Stimulated activated CD4-positive, alpha-beta T cell treated with anti-CD3 and anti-CD28 coated beads, Interleukin-2, amount 100 ng/mL, for 24 hours (primary cell): ENCODE data around the gene DKC1.
"Not testable (repeated sequence)": the region's sequence is repeated elsewhere in the genome, so short reads cannot be mapped to it uniquely, and the experiment has no call there.

Source experiments
- DNase-seq, 2 donors: peaks; one replicate each; pipeline ENCODE4 v3.0.0-alpha.2; 2020

DKC1 gene

DNA sequence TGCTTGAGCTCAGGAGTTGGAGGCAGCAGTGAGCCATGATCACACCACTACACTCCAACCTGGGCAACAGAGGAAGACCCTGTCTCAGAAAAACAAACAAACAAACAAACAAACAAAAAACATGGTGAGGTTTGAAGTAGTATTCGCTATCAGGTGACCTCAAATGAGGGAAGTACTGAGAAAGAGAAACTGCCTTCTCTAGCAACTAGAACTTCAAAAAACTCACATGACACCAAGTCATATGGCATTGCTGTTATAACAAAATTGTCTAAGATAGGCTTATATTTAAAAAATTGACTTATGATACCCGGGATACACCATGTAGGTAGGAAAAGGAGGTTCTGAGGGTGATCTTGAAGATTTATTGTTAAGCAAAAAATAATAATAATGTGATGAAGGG is 32.4 kb downstream of the DKC1 start:
- DNase-seq = no peak

DNA sequence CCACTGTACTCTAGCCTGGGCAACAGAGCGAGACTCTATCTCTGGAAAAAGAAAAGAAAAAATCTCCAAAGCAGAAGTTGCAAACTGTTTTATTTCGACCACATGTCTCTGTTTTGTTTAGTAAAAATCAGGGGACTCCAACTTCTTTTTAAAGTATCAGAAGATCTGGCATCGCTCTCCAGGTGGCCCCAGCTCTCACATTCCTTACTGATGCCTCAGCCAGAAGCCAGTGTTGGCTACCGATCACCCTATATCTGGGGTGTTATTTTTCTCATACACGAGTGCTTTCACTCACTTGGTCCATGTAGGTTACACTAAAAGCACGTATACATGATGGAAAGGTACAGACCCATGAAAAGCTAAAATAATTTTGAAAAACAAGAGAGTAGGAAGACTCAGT is 34.3 kb downstream of the DKC1 start:
- no peak for DNase-seq

DNA sequence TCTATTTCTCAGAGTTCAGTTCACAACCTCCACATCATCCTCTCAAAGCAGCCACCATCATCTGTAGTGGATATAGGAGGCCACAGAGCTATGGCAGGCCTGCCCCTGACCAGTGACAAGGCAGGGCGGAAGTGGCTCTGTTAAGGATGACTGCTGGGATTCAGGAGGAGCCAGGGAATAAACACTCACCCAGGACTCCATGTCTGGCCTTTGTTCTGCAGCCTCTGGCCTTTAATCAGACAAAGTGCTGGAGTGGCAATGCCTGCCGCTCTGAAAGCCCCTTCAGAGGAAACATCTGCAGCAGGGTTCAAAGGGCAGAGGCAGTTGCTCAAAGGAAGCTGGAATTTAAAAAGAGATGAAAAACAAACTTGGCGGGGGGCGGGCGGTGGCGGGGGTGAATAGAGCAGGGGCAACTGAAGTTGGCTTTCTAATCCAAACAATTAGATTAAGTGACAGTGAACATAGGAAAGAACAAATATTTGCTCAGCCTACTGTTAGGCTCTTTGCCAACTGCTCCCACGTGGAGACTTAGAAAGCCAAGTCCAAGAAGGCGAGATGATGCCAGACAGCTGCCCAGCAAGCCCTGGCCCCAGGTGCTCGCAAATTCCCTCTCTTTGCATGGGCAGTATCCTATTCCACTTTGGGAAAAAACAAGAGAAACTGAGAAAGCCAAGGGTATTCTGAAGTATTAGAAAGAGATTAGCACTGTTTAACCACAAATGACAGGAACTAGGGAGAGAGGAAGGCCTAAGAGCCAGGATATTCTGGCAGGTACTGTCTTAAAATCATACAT is 37.1 kb downstream of the DKC1 start:
- no peak for DNase-seq

DNA sequence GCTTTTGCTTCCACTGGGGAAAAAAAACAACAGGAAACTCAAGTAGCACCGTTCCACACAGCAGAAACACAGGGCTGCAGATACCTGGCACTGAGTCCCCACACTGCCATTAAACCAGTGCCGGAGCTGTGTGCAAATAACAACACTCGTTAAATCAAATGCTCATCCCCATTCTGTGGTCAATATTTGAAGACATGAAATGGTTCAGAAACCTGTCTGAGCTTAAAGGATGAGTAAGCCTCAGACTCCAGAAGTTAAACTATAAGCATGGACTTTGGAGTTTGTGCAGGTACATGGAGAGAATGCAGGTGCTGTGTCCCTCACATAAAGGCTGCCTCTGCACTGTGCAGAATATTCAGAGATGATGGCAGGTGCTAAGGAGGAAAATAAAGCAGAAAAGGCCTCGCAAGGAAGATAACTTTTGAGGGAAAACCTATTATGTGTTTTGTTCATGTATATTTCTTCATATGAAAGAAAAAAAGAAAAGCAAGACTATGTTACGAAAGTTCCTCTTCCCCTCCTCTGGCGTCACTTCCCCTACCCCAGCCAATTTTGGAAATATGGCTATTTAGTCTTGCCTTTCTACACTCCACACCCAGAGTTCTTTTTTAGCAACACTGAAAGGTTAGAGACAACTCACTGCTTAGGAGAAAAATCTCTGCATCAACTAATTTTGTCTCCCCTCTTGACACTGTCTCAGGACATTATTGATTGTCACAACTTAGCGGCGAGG is 38.0 kb downstream of the DKC1 start:
- DNase-seq = no peak

DNA sequence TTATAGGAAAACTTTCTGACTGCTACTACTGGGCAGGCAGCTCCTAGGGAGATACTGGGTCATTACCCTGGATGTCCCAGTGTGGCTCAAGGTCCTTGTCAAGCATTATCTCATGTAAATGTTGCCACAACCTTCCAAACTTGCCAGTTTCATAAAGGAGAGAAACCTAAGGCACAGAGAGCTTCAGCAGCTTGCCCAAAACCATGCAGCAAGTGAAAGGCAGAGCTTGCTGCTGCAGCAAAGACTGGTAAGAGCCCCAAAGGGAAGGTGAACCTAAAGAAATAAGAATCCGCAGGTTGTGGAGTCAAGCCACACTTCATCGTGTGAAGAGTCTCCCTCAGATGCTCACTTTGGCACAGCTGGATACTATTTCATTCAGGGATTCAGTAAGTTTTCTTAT is 40.3 kb downstream of the DKC1 start:
- DNase-seq = no peak

DNA sequence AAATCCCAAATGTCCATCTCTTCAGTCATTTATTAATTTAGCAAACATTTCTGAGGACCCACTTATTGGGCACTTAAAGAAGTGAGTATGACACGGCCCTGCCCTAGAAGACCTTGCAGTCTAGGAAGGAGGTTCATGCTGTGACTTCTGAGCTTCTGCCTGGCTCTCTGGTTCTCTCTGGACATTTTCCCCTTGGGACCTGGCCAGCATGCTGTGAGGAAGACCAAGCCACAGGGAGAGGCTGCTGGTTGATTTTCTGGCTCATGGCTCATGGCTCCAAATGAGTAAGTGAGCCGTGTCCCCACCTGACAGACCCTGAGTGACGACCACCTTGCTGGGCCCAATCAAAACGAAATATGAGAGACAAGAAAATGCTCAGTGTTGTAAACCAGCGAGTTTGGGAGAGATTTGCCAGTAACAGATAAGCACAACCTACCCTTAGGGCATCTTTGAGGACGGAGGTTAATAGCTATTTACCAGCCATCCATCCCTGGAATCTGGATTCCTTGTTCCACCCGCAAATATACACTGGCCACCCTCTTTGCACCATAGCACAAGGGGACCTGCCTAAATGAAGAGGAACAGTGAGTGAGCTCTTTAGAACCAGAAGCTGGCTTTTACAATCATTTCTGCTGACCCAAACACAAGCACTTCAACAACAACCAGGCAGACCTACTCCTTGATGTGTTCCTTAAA is 41.7 kb downstream of the DKC1 start:
- no peak for DNase-seq

DNA sequence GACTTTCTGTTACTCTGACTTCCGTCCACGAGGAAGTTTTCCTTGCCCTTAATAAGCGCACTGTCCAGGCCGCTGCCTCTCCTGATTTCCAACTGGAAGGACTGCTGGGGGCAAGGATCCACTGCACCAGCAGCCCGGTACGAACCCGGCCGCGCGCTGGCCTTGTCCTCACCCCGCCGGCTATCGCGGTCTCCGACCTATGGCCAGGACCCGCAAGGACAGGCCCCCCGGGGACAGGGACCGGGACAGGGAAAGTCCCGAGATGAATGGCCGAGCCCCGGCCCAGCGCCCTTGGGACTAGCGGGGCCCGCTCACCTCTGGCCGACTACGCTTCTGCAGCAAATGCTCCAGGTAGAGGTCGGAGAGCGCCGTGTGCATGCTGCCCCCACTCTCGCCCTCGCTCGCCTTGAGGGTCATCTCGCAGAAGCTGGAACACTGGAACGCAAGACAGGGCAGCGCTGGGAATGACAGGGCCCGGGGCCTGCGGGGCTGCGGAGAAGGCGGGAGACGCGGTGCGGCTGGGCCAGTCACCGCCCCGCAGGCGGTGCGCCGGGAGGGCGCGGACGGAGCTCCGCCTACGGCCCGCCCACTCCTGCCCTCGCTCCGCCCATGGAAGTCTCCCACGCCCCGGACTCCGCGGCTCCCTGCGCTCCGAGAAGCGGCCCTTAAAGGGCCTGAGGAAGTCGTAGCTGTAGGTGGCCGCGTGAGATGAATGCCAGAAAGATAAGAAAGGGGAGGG is 42.5 kb downstream of the DKC1 start, which contains the start of gene MPP1:
Gene MPP1, minus strand, starts transcription at position 529 of the 739 bp plus-strand sequence. Its CDS starts 112 bp downstream, at position 417.
- peak; percentile 71 to 80 for DNase-seq

DNA sequence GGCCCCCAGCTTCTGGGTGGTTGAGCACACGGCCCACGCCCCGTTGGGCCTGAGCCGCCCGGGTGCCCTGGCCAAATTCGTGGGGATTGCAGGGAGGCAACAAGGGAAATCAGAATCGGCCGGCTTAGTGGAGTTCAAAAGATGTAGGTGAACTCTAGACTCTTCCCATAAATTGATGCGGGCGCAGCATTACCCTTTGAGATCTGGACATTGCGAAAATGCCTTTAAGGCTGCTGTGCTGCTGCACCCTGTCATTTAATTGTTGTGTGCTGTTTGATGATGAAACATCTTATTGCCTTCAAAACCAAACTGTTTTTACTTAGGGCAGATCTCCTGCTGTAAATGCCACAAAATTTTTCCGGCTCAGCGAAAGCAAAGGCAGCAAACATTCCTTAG is 43.0 kb downstream of the DKC1 start:
- DNase-seq = no peak

DNA sequence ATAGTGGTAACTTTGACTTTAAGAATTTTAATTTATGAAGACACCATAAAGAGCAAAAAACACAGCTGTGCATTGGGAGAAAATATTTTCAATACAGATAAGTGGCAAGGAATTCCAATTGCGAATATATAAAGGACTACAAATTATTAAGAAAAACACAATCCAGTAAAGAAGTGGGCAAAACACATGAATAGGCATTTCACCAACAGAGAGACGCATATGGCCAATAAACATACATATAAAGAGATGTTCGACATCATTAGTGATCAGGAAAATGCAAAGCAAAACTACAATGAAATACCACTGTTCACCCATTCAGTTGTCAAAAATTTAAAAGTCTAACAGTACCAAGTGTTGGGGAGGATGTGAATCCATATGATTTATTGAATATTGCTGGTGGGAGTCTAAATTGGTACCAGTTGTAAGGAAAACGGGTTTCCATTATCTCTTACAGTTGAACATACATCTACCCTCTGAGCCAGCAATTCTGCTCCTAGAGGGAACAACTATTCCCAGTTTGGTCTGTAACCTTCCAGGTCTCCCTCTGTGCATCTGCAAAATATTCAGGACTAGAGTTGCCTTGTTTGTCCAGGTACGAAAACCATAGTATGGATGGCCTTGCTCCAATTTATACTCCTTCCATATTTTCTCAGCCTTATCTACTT is 44.3 kb downstream of the DKC1 start:
- no peak for DNase-seq

DNA sequence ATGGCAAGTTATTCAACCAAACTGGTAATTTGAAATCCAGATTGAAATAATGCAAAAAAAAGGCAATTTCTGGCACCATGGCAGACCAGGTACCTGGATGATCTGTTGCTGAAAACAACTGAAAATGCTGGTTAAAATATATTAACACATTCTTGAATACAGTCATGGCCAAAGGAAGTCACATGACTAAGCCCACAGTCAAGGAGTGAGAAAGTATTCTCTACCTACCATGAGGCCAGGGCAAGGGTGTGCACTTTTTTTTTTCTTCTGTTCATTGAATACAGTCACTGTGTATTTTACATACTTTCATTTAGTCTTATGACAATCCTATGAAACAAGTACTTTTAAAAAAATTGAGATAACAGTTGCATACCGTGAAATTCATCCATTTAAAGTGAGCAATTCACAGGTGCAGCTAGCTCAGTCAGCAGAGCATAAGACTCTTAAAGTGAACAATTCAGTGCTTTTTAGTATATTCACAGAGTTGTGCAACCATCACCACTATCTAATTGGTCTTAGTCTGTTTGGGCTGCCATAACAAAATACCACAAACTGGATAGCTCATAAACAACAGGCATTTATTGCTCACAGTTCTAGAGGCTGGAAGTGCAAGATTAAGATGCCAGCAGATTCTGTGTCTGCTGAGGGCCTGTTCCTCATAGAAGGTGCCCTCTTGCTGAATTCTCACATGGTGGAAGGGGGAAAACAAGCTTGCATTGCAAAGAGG is 47.4 kb downstream of the DKC1 start:
- DNase-seq = no peak

DNA sequence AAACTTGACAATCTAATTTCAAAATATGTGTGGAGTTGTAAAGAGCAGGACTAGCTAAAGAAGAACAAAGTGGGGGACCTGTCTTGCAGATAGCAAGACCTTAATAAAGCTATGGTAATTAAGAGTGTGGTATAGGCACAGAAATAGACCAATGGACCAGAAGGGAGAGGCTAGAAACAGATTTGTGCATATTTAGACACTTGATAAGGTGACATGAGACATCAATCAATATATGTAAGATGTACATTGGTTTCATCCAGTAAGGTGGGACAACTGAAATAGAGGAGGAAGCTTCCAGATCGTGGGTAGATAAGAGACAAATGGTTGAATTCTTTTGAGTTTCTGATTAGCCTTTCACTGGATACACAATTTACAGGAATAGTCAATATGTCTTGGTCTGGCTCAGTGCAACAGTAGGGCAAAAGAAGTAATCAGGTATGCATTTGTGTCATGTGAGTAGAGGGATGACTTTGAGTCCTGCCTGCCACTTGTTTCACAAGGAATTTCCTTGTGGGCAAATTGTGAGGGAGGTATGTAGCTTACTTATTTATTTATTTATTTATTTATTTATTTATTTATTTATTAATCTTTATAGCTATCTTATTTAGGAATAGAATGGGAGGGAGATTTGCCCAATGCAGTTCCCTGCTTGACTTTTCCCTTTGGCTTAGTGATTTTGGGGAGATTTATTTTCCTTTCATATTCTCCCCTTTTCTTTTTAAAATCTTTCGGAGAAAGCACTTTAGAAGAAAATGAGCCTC is 49.9 kb downstream of the DKC1 start:
- no peak for DNase-seq

DNA sequence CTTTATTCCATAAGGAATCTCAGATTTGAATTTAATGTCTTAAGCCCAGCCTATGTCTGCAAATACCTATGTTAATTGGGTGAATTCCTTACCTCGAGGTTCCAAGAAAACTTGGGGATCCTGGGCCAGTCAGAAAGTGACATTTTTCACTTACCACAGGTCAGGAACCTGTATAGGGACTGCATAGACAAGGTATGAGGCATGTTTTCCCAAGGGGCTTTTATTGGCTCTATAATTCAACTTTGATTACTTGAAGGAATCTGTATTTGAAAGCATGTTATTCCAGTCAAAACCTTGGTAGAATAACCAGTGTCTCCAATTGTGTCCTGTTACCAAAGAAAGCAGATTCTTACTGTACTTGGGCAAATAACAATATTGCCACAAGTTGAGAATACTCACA is 51.1 kb downstream of the DKC1 start:
- DNase-seq = no peak

DNA sequence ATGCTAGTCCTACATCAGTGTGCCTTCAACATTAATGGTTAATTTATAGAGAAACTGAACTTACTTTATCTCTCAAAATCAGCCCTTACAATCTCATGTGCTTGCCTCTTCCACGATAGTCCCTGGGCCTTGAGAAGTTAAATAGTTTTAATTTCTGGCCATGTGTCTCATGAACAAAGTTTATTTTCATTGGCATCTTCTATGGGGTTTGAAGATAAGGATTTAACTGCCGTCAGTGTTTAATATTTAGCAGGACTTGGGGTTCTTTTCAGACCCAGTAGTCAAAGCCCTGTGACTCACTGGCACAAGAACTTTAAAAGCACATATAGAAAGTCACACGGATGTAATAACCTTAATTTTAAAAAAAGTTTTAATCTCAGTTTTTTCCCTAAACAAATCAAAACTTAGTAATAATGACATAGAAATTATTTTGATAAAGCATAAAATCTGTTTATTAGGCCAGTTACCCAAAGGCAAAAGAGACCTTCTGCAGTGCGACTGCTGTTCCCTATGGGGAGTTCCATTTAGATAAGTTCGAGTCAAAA is 52.7 kb downstream of the DKC1 start:
- DNase-seq = no peak

DNA sequence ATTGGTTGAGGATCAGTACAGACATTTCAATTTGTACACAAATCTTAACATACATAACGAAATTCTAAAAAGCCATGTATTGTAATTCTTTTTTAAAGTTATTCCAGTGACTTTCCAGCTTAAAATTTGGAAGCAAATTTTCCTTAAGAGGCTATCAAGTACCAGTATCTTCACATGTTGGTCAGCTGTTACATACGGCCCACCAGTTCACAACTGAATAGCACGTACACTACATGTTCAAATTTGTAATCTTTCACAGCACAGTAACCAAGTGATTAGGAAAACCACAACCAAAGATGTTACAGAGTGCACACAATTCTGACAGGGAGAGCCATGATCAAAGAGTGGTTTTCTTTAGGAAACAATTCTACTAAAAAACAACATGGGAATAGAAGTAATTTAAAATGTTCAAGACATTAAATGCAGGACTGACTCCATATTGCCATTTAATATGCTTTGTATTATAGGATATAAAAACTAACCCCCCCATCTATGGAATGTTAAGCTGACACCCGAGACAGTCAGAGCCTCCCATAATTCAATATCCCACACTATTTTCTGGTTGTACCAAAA is 53.7 kb downstream of the DKC1 start:
- not testable (repeated sequence) for DNase-seq

DNA sequence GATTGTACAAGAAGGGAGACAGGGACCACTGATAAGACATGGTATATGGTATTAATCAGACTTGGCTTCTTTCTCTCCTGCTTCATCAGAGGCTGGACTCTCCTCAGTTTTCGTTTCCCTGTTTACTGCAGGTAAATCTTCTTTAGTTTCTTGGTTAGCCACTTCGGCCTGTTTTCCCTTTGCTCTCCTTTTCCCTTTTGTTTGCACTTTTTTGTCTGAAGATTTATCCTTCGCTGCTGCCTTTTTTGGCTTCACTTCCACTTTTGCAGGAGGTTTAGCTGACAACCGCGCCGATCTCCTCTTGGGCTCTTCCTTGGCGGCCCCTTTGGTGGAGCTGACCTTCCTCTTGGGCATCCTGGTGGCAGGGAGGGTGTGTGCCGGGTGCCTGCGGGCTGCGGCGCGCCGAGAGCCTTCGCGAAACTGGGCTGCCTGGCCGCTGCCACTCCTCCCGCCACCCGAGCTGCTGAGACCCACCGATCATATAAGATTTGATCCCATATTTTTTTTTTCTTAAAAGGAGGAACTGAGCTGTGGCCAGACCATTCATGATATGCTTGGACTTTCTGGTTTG is 54.5 kb downstream of the DKC1 start:
- DNase-seq = not testable (repeated sequence)

DNA sequence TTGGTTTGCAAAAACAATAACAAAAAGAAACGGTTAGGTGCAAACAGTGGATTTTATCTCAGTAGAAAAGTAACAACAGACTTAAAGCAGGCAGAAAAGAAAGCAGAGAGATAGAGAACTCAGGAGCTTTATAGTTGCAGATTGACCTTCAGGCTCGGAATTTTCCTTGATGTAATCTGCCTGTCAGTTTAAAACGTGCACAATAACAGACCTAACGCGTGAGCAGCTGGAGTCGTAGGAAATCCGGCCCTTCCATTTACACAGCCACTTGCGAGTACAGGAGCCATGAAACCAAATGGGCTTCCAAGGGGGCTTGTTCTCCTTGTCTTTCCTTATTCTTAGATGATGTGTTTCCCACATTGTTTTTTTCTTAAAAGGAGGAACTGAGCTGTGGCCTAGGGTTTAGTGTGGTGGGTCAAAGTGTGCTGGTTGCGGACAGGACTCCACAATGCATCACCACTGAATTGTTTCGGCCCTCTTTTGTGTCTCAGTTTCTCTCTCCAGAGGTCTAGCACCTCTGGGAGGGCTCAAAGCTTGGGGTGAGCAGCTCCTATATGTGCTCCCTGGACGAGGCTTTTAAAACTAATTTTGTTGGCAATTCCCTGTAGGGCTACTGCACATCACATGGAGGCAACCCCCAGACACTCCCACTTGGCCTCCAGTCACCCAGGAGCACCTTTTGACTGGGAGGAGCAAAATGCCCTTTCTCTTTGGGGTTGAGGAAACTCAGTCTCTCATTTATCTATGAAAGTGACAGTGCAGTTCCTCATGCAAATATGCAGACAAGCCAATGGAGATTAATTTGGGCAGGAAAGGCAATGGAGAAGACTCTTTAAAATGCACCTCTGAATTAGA is 56.5 kb downstream of the DKC1 start:
- no peak for DNase-seq

DNA sequence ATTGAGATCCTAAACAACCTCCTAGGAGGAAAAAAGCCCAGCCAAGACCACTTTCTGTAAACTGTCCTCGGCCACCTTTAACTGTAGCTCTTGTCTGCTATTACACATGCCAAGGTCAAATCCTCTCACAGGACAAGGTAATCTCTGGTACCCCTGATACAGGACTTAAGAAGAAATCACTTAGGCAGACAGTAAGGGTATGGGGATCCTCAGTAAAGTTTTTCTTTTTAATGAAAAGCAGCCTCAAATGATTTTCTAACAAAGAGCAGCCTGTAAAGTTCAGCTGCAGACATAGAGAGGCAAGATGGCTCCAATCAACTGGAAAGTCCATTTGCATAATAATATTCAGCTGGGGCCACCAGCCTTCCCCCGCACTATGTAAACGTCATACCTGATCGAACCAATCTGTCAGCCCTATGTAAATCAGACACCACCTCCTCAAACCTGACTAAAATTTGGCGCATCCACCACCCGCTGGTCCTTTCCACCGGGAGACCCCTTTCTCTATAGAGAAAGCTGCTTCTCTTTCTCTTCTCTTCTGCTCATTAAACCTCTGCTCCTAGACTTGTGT is 57.2 kb downstream of the DKC1 start:
- no peak for DNase-seq

DNA sequence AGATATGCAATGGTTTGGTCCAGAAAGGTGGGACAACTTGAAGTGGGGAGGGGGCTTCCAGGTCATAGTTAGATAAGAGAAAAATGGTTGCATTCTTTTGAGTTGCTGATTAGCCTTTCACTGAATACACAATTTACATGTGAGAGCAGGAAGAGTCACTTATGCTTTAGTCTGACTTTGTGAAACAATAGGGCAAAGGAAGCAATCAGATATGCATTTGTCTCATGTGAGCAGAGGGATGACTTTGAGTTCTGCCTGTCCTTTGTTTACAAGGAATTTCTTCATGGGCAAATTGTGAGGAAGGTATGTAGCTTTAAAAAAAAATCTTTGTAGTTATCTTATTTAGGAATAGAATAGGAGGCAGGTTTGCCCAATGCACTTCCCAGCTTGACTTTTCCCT is 58.9 kb downstream of the DKC1 start:
- no peak for DNase-seq

DNA sequence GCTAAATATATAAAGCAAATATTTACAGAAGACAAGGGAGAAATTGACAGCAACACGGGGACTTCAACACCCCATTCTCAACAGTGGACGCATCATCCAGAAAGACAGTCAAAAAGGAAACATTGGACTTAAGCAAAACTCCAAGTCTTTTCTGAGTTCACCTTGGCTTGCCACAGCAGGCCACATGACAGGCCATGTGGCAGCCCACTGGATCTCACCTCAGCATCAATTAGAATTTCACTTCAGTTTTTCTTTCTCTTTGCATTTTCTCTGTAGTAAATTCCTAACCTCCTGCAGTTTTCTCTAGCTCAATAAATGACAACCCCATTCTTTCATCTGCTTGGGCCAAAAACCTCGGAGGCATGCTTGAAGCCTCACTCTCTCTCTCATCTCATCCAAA is 59.4 kb downstream of the DKC1 start:
- DNase-seq = no peak
